Stimulated activated CD4-positive, alpha-beta T cell treated with anti-CD3 and anti-CD28 coated beads, Interleukin-15, amount 100 ng/mL, for 1 hour (primary cell): Measurements from ENCODE around the gene DRD2.

Experiments
- DNase-seq, 2 donors: peaks; one replicate each; pipeline ENCODE4 v3.0.0-alpha.2; 2020; ENCODE audit warnings: low read depth in 1 of 2, low spot score in 1 of 2

DRD2 gene

GRCh38 chr11:113446938-113447337, 28.3 kb downstream of the DRD2 start:
- DNase-seq = no peak

GRCh38 chr11:113446112-113446511, 29.1 kb downstream of the DRD2 start:
- no peak for DNase-seq

GRCh38 chr11:113444502-113445123, 30.6 kb downstream of the DRD2 start:
- DNase-seq = no peak

GRCh38 chr11:113440816-113441215, 34.4 kb downstream of the DRD2 start:
- DNase-seq = no peak

- no peak for DNase-seq
Observed at GRCh38 chr11:113436672-113437252, 38.4 kb downstream of the DRD2 start.

GRCh38 chr11:113435190-113435968, 39.8 kb downstream of the DRD2 start:
- no peak for DNase-seq

- DNase-seq = no peak
Observed at GRCh38 chr11:113431746-113432145, 43.5 kb downstream of the DRD2 start.

GRCh38 chr11:113426686-113427085, 48.5 kb downstream of the DRD2 start:
- no peak for DNase-seq

GRCh38 chr11:113420808-113421207, 54.4 kb downstream of the DRD2 start:
- no peak for DNase-seq

- DNase-seq = no peak
Observed at GRCh38 chr11:113419454-113420003, 55.7 kb downstream of the DRD2 start.

GRCh38 chr11:113417428-113417827, 57.8 kb downstream of the DRD2 start:
- no peak for DNase-seq

- DNase-seq = no peak
Observed at GRCh38 chr11:113415343-113415742, 59.9 kb downstream of the DRD2 start.

GRCh38 chr11:113412675-113413074, 62.5 kb downstream of the DRD2 start:
- no peak for DNase-seq

- no peak for DNase-seq
Observed at GRCh38 chr11:113411536-113411935, 63.7 kb downstream of the DRD2 start.

GRCh38 chr11:113410414-113411135, 64.6 kb downstream of the DRD2 start:
- no peak for DNase-seq

- no peak for DNase-seq
Observed at GRCh38 chr11:113409526-113409925, 65.7 kb downstream of the DRD2 start.

- DNase-seq = no peak
Observed at GRCh38 chr11:113408887-113409286, 66.3 kb downstream of the DRD2 start.

GRCh38 chr11:113408206-113408605, 67.0 kb downstream of the DRD2 start:
- DNase-seq = no peak

GRCh38 chr11:113407163-113407562, 68.0 kb downstream of the DRD2 start:
- DNase-seq = no peak

GRCh38 chr11:113405724-113406478, 69.3 kb downstream of the DRD2 start:
- no peak for DNase-seq
